DOHH2 (cell line): ENCODE data around the gene ERAS.
"Not testable (repeated sequence)": the region's sequence is repeated elsewhere in the genome, so short reads cannot be mapped to it uniquely, and the experiment has no call there.

Source experiments
- H3F3A ChIP-seq: fragments of 200-600 bp; sonication (generic), shearing (Covaris generic); 2 replicates; pipeline ENCODE4 v1.6.0; 2016; ENCODE audit warnings: antibody characterized with exemption, mild to moderate bottlenecking; ENCODE audit not compliant: control insufficient read depth, insufficient read depth
- H3K27ac ChIP-seq: fragments of 200-600 bp; sonication (generic); 2 replicates; pipeline ENCODE4 v1.5.1; 2014; ENCODE audit warnings: low read depth, mild to moderate bottlenecking, low read length, moderate library complexity
- H3K27me3 ChIP-seq: fragments of 200-600 bp; sonication (generic); 2 replicates; pipeline ENCODE4 v1.6.1; 2014; ENCODE audit warnings: mild to moderate bottlenecking, low read length, mixed read lengths; ENCODE audit not compliant: control insufficient read depth
- H3K36me3 ChIP-seq: fragments of 200-600 bp; sonication (generic); 2 replicates; pipeline ENCODE4 v1.6.1; 2014; ENCODE audit warnings: mild to moderate bottlenecking, low read length, moderate library complexity, mixed read lengths; ENCODE audit not compliant: control insufficient read depth
- H3K4me1 ChIP-seq: fragments of 200-600 bp; sonication (generic); 2 replicates; pipeline ENCODE4 v1.6.1; 2014; ENCODE audit warnings: mild to moderate bottlenecking, low read length, mixed read lengths; ENCODE audit not compliant: control insufficient read depth
- H3K4me2 ChIP-seq: fragments of 200-600 bp; sonication (generic); 2 replicates; pipeline ENCODE4 v1.6.0; 2014; ENCODE audit warnings: mild to moderate bottlenecking, low read length, moderate library complexity
- H3K4me3 ChIP-seq: fragments of 200-600 bp; sonication (generic); 2 replicates; pipeline ENCODE4 v1.5.1; 2014; ENCODE audit warnings: mild to moderate bottlenecking, low read length, mixed read lengths
- H3K79me2 ChIP-seq: fragments of 200-600 bp; sonication (generic); 2 replicates; pipeline ENCODE4 v1.6.1; 2014; ENCODE audit warnings: mild to moderate bottlenecking, low read length, mixed read lengths; ENCODE audit not compliant: control insufficient read depth
- H3K9me2 ChIP-seq: fragments of 200-600 bp; sonication (generic); replicated peaks from 2 replicates; pipeline ENCODE4 v1.6.1; 2014; ENCODE audit warnings: mild to moderate bottlenecking, low read length, mixed read lengths; ENCODE audit not compliant: control insufficient read depth
- H3K9me3 ChIP-seq: fragments of 200-600 bp; sonication (generic); 2 replicates; pipeline ENCODE4 v1.6.1; 2014; ENCODE audit warnings: antibody characterized with exemption, low read length, mixed read lengths; ENCODE audit not compliant: control insufficient read depth, insufficient read depth
- H4K20me1 ChIP-seq: fragments of 200-600 bp; sonication (generic); 2 replicates; pipeline ENCODE4 v1.6.0; 2014; ENCODE audit warnings: low read depth, mild to moderate bottlenecking, antibody characterized with exemption, low read length, moderate library complexity; ENCODE audit not compliant: control insufficient read depth, insufficient read depth
- CTCF ChIP-seq: fragments of 200-600 bp; sonication (generic); IDR thresholded peaks from one replicate; pipeline ENCODE4 v1.5.1; 2014; ENCODE audit warnings: antibody characterized with exemption, mild to moderate bottlenecking, low read depth, low read length; ENCODE audit not compliant: poor library complexity, severe bottlenecking
- EZH2phosphoT487 ChIP-seq: fragments of 200-600 bp; sonication (generic); IDR thresholded peaks from 2 replicates; pipeline ENCODE4 v1.6.1; 2017; ENCODE audit warnings: borderline replicate concordance, mild to moderate bottlenecking, antibody characterized with exemption, low read length, moderate library complexity, mixed read lengths

ERAS gene

DNA sequence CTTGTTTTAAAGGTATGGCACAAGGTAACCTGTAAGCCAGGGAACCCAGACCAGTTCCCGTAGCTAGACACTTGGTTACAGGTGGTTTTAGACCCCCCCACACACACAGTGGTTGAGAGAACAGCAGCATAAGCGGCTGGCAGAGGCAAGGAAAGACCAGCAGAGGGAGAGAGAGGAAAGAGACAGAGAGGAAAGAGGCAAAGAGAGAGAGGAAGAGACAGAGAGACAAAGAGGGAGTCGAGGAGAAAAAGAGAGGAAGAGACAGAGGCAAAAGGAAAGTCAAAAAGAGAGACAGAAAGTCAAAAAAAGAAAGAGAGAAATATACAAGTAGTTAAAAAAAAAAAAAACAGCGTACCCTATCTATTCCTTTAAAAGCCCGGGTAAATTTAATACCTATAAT lies 28.6 kb downstream of the ERAS start:
- Histone ChIP-seq H3K4me2 (no peak overlapping the region), H3K9me3 (no peaks in the 10 kb centered on the region), H3K27me3 (no peaks in the 10 kb centered on the region), H3K4me3 (no peak overlapping the region), H3K27ac (no peak overlapping the region), H3K79me2 (no peaks in the 10 kb centered on the region), H3K36me3 (no peaks in the 10 kb centered on the region), H3K9me2 (no peaks in the 10 kb centered on the region), H4K20me1 (no peaks in the 10 kb centered on the region), H3K4me1 (no peaks in the 10 kb centered on the region), H3F3A (no peaks in the 10 kb centered on the region)
- TF ChIP-seq EZH2phosphoT487 (no peak), CTCF (no peak)

DNA sequence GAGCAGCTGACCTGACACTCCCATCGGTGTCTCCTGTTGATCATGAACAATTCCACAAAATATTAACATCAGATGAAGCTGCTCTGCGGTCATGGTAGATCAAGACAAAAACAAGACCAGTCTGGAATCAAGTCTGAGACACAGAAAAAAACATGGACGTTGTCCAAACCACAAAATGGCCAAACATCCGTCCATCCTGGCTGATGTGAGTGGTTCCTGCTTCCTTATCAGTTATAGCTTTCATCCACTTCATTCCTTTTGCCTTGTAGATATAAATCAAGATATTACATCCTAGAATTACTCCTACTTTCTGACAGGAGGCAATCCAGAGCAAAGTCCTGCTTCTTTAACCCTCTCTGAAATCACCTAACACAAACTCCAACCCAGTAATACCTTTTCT lies 37.9 kb downstream of the ERAS start:
- H3K9me3 ChIP-seq, result no peaks in the 10 kb centered on the region
- no peaks in the 10 kb centered on the region for H3K9me2 ChIP-seq
- H3K79me2 ChIP-seq, result no peaks in the 10 kb centered on the region
- H3K4me1 ChIP-seq, result no peaks in the 10 kb centered on the region
- H3K4me2 ChIP-seq, result no peak overlapping the region
- no peaks in the 10 kb centered on the region for H3K36me3 ChIP-seq
- no peaks in the 10 kb centered on the region for H3K27me3 ChIP-seq
- TF ChIP-seq CTCF, result no peak
- TF ChIP-seq EZH2phosphoT487, result no peak
- H3K4me3 ChIP-seq, result no peak overlapping the region
- H3K27ac ChIP-seq, result no peak overlapping the region
- H3F3A ChIP-seq, result no peaks in the 10 kb centered on the region
- H4K20me1 ChIP-seq, result no peaks in the 10 kb centered on the region

GRCh38 chrX:48872017-48872416 lies 45.7 kb downstream of the ERAS start:
- not testable (repeated sequence) for H3F3A ChIP-seq, H3K9me3 ChIP-seq, H3K27me3 ChIP-seq, H3K27ac ChIP-seq, H3K4me1 ChIP-seq, H3K4me2 ChIP-seq, H4K20me1 ChIP-seq, H3K4me3 ChIP-seq, H3K79me2 ChIP-seq, H3K36me3 ChIP-seq, H3K9me2 ChIP-seq

DNA sequence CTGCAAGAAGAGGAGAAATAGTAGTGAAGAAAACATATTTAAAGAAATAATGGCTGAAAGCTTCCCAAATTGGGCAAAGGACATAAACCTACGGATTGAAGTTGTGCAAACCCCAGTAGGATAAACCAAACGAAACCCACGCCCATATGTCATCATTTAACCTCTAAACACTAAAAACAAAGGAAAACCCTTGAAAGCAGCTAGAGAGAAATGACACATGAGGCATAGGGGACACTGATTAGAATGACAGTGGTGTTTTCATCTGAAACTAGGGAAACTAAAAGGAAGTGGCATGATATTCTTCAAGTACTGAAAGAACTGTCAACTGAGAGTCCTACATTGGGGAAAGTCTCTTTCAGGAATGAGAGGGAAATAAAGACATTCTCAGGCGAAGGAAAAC lies 50.6 kb downstream of the ERAS start:
- not testable (repeated sequence) for H3K9me2 ChIP-seq, H3K4me1 ChIP-seq, H3K4me3 ChIP-seq, H3K79me2 ChIP-seq, H4K20me1 ChIP-seq, H3K36me3 ChIP-seq, H3K27ac ChIP-seq, H3K4me2 ChIP-seq, H3K9me3 ChIP-seq, H3K27me3 ChIP-seq, H3F3A ChIP-seq
